ENCODE data around the gene JMJD1C.
"Not testable (repeated sequence)": the region's sequence is repeated elsewhere in the genome, so short reads cannot be mapped to it uniquely, and the experiment has no call there.

JMJD1C gene

GRCh38 chr10:63166742-63167258, 299.0 kb downstream of the JMJD1C start:
- TF ChIP-seq POLR2AphosphoS5 (IDR thresholded peaks at IDR 0.05; ENCODE audit: low read depth, low read length), result 0 out of 2 replicates have a peak, but pooled peaks have one; percentile 3
- TF ChIP-seq SPI1 (IDR thresholded peaks at IDR 0.05; ENCODE audit: low read depth, low read length), result no peak
- FAIRE-seq (peak; percentile 91), DNase-seq (ENCODE audit: insufficient read length, low spot score) (no peak)

- no peak for FAIRE-seq
- TF ChIP-seq TAF1 (IDR thresholded peaks at IDR 0.05; ENCODE audit: low read depth, low read length), result no peak
- no peak for TF ChIP-seq POLR2A (IDR thresholded peaks at IDR 0.05; ENCODE audit: low read depth, low read length)
- no peak for TF ChIP-seq PAX5 (IDR thresholded peaks at IDR 0.05; ENCODE audit: insufficient read depth, low read length, severe bottlenecking)
- TF ChIP-seq POU2F2 (IDR thresholded peaks at IDR 0.05; ENCODE audit: low read depth, low read length), result no peak
- no peak for TF ChIP-seq POLR2AphosphoS5 (IDR thresholded peaks at IDR 0.05; ENCODE audit: low read depth, low read length)
- TF ChIP-seq SPI1 (IDR thresholded peaks at IDR 0.05; ENCODE audit: low read depth, low read length), result no peak
- no peak for DNase-seq (ENCODE audit: insufficient read length, low spot score)
Observed at GRCh38 chr10:63165249-63165648, 300.5 kb downstream of the JMJD1C start.

- DNase-seq (ENCODE audit: insufficient read length, low spot score) (no peak), FAIRE-seq (no peak)
- TF ChIP-seq POLR2A (IDR thresholded peaks at IDR 0.05; ENCODE audit: low read depth, low read length), result 0 out of 2 replicates have a peak, but pooled peaks have one; percentile 11
- TF ChIP-seq SPI1 (IDR thresholded peaks at IDR 0.05; ENCODE audit: low read depth, low read length), result no peak
Observed at GRCh38 chr10:63164166-63164623, 301.6 kb downstream of the JMJD1C start.

- FAIRE-seq, result no peak
- TF ChIP-seq POU2F2 (IDR thresholded peaks at IDR 0.05; ENCODE audit: low read depth, low read length) (no peak), TAF1 (IDR thresholded peaks at IDR 0.05; ENCODE audit: low read depth, low read length) (no peak), SPI1 (IDR thresholded peaks at IDR 0.05; ENCODE audit: low read depth, low read length) (no peak), POLR2AphosphoS5 (IDR thresholded peaks at IDR 0.05; ENCODE audit: low read depth, low read length) (0 out of 2 replicates have a peak, but pooled peaks have one; percentile 32), PAX5 (IDR thresholded peaks at IDR 0.05; ENCODE audit: insufficient read depth, low read length, severe bottlenecking) (no peak), POLR2A (IDR thresholded peaks at IDR 0.05; ENCODE audit: low read depth, low read length) (peak; percentile 24; the same call in 1 of the 2 replicates)
Observed at GRCh38 chr10:63161592-63161991, 304.2 kb downstream of the JMJD1C start.

GRCh38 chr10:63157845-63158624, 307.7 kb downstream of the JMJD1C start:
- FAIRE-seq (peak; percentile 78), DNase-seq (ENCODE audit: insufficient read length, low spot score) (no peak)
- TF ChIP-seq SPI1 (IDR thresholded peaks at IDR 0.05; ENCODE audit: low read depth, low read length), result no peak
- no peak for TF ChIP-seq TAF1 (IDR thresholded peaks at IDR 0.05; ENCODE audit: low read depth, low read length)
- no peak for TF ChIP-seq POLR2A (IDR thresholded peaks at IDR 0.05; ENCODE audit: low read depth, low read length)
- no peak for TF ChIP-seq POU2F2 (IDR thresholded peaks at IDR 0.05; ENCODE audit: low read depth, low read length)
- no peak for TF ChIP-seq POLR2AphosphoS5 (IDR thresholded peaks at IDR 0.05; ENCODE audit: low read depth, low read length)
- no peak for TF ChIP-seq PAX5 (IDR thresholded peaks at IDR 0.05; ENCODE audit: insufficient read depth, low read length, severe bottlenecking)

More at GRCh38 chr10:63161592-63161991, 304.2 kb downstream of the JMJD1C start:
- no peak for DNase-seq (ENCODE audit: insufficient read length, low spot score)

GRCh38 chr10:63156236-63156635, 309.5 kb downstream of the JMJD1C start:
- FAIRE-seq (peak; percentile 47), DNase-seq (ENCODE audit: insufficient read length, low spot score) (no peak)
- TF ChIP-seq TAF1 (IDR thresholded peaks at IDR 0.05; ENCODE audit: low read depth, low read length) (no peak), SPI1 (IDR thresholded peaks at IDR 0.05; ENCODE audit: low read depth, low read length) (no peak), POLR2A (IDR thresholded peaks at IDR 0.05; ENCODE audit: low read depth, low read length) (no peak), POLR2AphosphoS5 (IDR thresholded peaks at IDR 0.05; ENCODE audit: low read depth, low read length) (no peak), PAX5 (IDR thresholded peaks at IDR 0.05; ENCODE audit: insufficient read depth, low read length, severe bottlenecking) (no peak), POU2F2 (IDR thresholded peaks at IDR 0.05; ENCODE audit: low read depth, low read length) (no peak)

GRCh38 chr10:63155388-63156020, 310.3 kb downstream of the JMJD1C start:
- DNase-seq (ENCODE audit: insufficient read length, low spot score), result no peak
- FAIRE-seq, result no peak
- TF ChIP-seq SPI1 (IDR thresholded peaks at IDR 0.05; ENCODE audit: low read depth, low read length) (peak; percentile 50), POU2F2 (IDR thresholded peaks at IDR 0.05; ENCODE audit: low read depth, low read length) (no peak)

- FAIRE-seq, result no peak
- no peak for DNase-seq (ENCODE audit: insufficient read length, low spot score)
- no peak for TF ChIP-seq POU2F2 (IDR thresholded peaks at IDR 0.05; ENCODE audit: low read depth, low read length)
- no peak for TF ChIP-seq PAX5 (IDR thresholded peaks at IDR 0.05; ENCODE audit: insufficient read depth, low read length, severe bottlenecking)
Observed at GRCh38 chr10:63154546-63155387, 311.0 kb downstream of the JMJD1C start.

GRCh38 chr10:63153868-63154545, 311.8 kb downstream of the JMJD1C start:
- not testable (repeated sequence) for FAIRE-seq; DNase-seq (ENCODE audit: insufficient read length, low spot score)
